GM23248 (cell line): ENCODE data around the gene APEH. TPM values are rescaled to one million over a fixed set of nuclear protein-coding genes. Genes with fewer than 3 reads are reported as not detected.
"Not testable (repeated sequence)": the region's sequence is repeated elsewhere in the genome, so short reads cannot be mapped to it uniquely, and the experiment has no call there.

ENCODE experiments used
- DNase-seq: peaks from one replicate; pipeline ENCODE4 v3.0.0-alpha.2; 2015
- H2AFZ ChIP-seq: fragments of 200-600 bp; sonication (generic); 2 replicates; pipeline ENCODE4 v1.6.1; 2016; ENCODE audit warnings: antibody characterized with exemption
- H3F3A ChIP-seq: fragments of 200-600 bp; sonication (generic); 2 replicates; pipeline ENCODE4 v1.6.1; 2016; ENCODE audit warnings: mild to moderate bottlenecking, antibody characterized with exemption, mixed run types; ENCODE audit not compliant: insufficient read depth
- H3K27ac ChIP-seq: fragments of 200-600 bp; sonication (generic); 2 replicates; pipeline ENCODE4 v1.5.1; 2016; ENCODE audit warnings: mild to moderate bottlenecking
- H3K27me3 ChIP-seq: fragments of 200-600 bp; sonication (generic); replicated peaks from 2 replicates; pipeline ENCODE4 v1.6.1; 2016; ENCODE audit warnings: mild to moderate bottlenecking; ENCODE audit not compliant: insufficient read depth
- H3K36me3 ChIP-seq: fragments of 200-600 bp; sonication (generic); 2 replicates; pipeline ENCODE4 v1.6.1; 2016; ENCODE audit warnings: low read depth, mild to moderate bottlenecking
- H3K4me1 ChIP-seq: fragments of 200-600 bp; sonication (generic); 2 replicates; pipeline ENCODE4 v1.6.1; 2016; ENCODE audit warnings: mild to moderate bottlenecking; ENCODE audit not compliant: insufficient read depth
- H3K4me2 ChIP-seq: fragments of 200-600 bp; sonication (generic); one replicate; pipeline ENCODE4 v1.6.1; 2016; ENCODE audit warnings: mild to moderate bottlenecking; ENCODE audit not compliant: unreplicated experiment
- H3K4me3 ChIP-seq: fragments of 200-600 bp; sonication (generic); 2 replicates; pipeline ENCODE4 v1.5.1; 2016; ENCODE audit warnings: mild to moderate bottlenecking
- H3K79me2 ChIP-seq: fragments of 200-600 bp; sonication (generic); 2 replicates; pipeline ENCODE4 v1.6.1; 2016; ENCODE audit warnings: mild to moderate bottlenecking; ENCODE audit not compliant: insufficient read depth
- H3K9ac ChIP-seq: fragments of 200-600 bp; sonication (generic); 2 replicates; pipeline ENCODE4 v1.6.1; 2016; ENCODE audit warnings: mild to moderate bottlenecking
- H3K9me2 ChIP-seq: fragments of 200-600 bp; sonication (generic); 2 replicates; pipeline ENCODE4 v1.6.1; 2016; ENCODE audit warnings: mixed run types, mild to moderate bottlenecking, moderate library complexity; ENCODE audit not compliant: insufficient read depth
- H3K9me3 ChIP-seq: fragments of 200-600 bp; sonication (generic); one replicate; pipeline ENCODE4 v1.6.1; 2017; ENCODE audit warnings: low read depth
- H4K20me1 ChIP-seq: fragments of 200-600 bp; sonication (generic); 2 replicates; pipeline ENCODE4 v1.6.0; 2016; ENCODE audit not compliant: insufficient read depth
- EZH2 ChIP-seq: fragments of 200-600 bp; sonication (generic); IDR thresholded peaks from 2 replicates; pipeline ENCODE4 v1.6.1; 2018; ENCODE audit warnings: antibody characterized with exemption, mild to moderate bottlenecking; ENCODE audit not compliant: insufficient read depth, poor library complexity, severe bottlenecking
- EZH2phosphoT487 ChIP-seq: fragments of 200-600 bp; sonication (generic); IDR thresholded peaks from 2 replicates; pipeline ENCODE4 v1.6.1; 2018; ENCODE audit warnings: antibody characterized with exemption, moderate library complexity, mild to moderate bottlenecking, low read depth; ENCODE audit not compliant: insufficient read depth
- WGBS, 2 experiments: methylation state at CpG; one replicate each; pipeline ENCODE4 v1.1.6; 2015 to 2017; ENCODE audit warnings: low lambda C conversion rate in 2 of 2, low coverage in 1 of 2; ENCODE audit errors: missing lambda C conversion rate in 2 of 2; 5-methylcytosine and 5-hydroxymethylcytosine counted together
- in situ Hi-C: fragments of 300-500 bp; cut with MboI; formaldehyde crosslinking; loops from 2 replicates; pipeline ENCODE4 v1.15.0; 2020
- polyA plus RNA-seq: library from polyadenylated mRNA; unstranded; fragments of >200 nt; fragmentation: Nextera tagmentation; extraction: Ambion mirVana; gene quantifications from 2 replicates; pipeline ENCODE4 v1.2.1, GENCODE V29; 2016
- total RNA-seq: library from RNA; depleted of rRNA; stranded (reverse); fragments of >200 nt; shearing (Covaris generic); gene quantifications from 2 replicates; pipeline ENCODE4 v1.2.3, GENCODE V29; 2014

Gene APEH
- total and polyA plus RNA-seq, 2 experiments from 2014 or later: 89.1 to 108 TPM

DNA sequence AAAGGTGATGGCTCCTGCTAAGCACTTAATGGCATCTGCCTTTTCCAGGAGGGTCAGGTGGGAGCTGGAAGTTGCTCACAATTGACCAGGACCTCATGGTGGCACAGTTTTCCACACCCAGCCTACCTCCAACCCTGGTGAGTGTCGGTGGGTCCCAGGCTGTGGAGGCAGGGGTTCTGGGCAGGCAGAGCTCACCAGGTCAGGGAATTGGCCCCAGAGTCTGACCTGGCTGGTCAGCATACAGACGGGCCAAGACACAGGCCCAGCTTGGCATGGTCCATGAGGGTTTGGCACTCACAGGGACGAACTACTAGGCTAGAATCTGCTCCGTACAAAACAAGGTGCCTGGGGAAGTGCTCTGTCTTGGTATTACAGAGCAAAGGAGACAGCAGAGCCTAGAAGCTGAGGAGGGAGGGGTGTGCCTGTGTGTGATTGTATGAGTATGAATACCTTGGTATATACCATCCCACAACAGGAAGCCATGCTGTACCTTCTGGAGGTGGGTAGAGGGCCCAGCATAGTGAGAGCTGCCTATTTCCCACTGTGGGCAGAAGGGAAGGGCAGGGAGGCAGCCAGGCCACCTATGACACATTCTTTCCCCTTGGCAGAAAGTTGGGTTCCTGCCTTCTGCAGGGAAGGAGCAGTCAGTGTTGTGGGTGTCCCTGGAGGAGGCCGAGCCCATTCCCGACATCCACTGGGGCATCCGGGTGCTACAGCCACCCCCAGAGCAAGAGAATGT, 6.5 kb downstream of the APEH start:
- Histone ChIP-seq H3K79me2 (no peaks in the 10 kb centered on the region), H3K4me2 (no peak overlapping the region), H3K9ac (no peak overlapping the region), H3K9me2 (no peaks in the 10 kb centered on the region), H3K27me3 (no peaks in the 10 kb centered on the region), H3K27ac (no peak overlapping the region), H4K20me1 (no peaks in the 10 kb centered on the region), H3K36me3 (0 out of 2 replicates have a peak, but pooled peaks cover 4% of the 10 kb centered on the region), H3K9me3 (no peaks in the 10 kb centered on the region), H3F3A (no peaks in the 10 kb centered on the region), H3K4me3 (no peak overlapping the region), H3K4me1 (no peaks in the 10 kb centered on the region), H2AFZ (no peak overlapping the region)
- in situ Hi-C loops: no loop called here
- WGBS, 2 experiments: 63% methylated on average over 7 of the region's 7 CpGs
- DNase-seq: peak; percentile 38
- TF ChIP-seq EZH2phosphoT487: no peak
- no peak for TF ChIP-seq EZH2

DNA sequence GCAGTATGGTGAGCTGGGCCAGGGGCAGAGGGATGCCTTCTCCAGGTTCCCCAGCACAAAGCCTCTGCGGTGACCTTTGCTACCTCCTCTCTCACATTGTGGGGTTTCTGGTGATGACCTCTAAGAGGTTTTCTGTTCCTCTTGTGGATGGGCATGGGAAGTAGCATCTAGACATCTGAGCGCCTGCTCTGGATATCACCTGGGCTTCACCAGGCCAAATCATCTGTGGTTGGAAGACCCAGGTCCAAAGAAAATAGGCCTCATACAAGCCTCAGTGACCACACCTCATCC, 7.0 kb downstream of the APEH start:
- Histone ChIP-seq H2AFZ (no peak overlapping the region), H3K36me3 (0 out of 2 replicates have a peak, but pooled peaks cover 4% of the 10 kb centered on the region), H3F3A (no peaks in the 10 kb centered on the region), H3K27ac (no peak overlapping the region), H4K20me1 (no peaks in the 10 kb centered on the region), H3K9ac (no peak overlapping the region), H3K79me2 (no peaks in the 10 kb centered on the region), H3K9me3 (no peaks in the 10 kb centered on the region), H3K4me3 (no peak overlapping the region), H3K27me3 (no peaks in the 10 kb centered on the region), H3K4me1 (no peaks in the 10 kb centered on the region), H3K9me2 (no peaks in the 10 kb centered on the region), H3K4me2 (no peak overlapping the region)
- no peak for TF ChIP-seq EZH2
- in situ Hi-C loops: no loop called here
- DNase-seq: no peak
- WGBS, 2 experiments: 96 to 100% methylated on average over 2 of the region's 2 CpGs

DNA sequence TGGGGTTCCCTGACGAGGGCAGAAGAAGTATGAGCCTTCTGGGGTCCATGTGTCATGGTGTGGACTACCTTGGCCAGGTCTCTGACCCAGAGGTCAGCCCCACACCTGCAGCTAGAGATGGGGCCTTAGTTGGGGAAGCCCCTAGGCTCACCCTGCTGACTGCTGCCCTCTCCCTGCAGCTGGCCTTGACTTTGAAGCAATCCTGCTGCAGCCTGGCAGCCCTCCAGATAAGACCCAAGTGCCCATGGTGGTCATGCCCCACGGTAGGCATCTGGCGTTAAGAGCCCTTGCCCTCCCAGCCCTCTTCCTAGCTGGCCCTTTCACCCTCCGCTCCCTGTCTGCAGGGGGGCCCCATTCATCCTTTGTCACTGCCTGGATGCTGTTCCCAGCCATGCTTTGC, 7.4 kb downstream of the APEH start:
- Histone ChIP-seq H3K4me3 (no peak overlapping the region), H3K9me2 (no peaks in the 10 kb centered on the region), H3K4me2 (no peak overlapping the region), H4K20me1 (no peaks in the 10 kb centered on the region), H3K27ac (no peak overlapping the region), H3K79me2 (no peaks in the 10 kb centered on the region), H3K36me3 (0 out of 2 replicates have a peak, but pooled peaks cover 4% of the 10 kb centered on the region), H2AFZ (no peak overlapping the region), H3F3A (no peaks in the 10 kb centered on the region), H3K27me3 (no peaks in the 10 kb centered on the region), H3K4me1 (no peaks in the 10 kb centered on the region), H3K9ac (no peak overlapping the region), H3K9me3 (no peaks in the 10 kb centered on the region)
- DNase-seq: no peak
- in situ Hi-C loops: no loop called here
- 74 to 75% methylated on average over 4 of the region's 4 CpGs for WGBS, 2 experiments
- TF ChIP-seq EZH2 (no peak), EZH2phosphoT487 (no peak)

DNA sequence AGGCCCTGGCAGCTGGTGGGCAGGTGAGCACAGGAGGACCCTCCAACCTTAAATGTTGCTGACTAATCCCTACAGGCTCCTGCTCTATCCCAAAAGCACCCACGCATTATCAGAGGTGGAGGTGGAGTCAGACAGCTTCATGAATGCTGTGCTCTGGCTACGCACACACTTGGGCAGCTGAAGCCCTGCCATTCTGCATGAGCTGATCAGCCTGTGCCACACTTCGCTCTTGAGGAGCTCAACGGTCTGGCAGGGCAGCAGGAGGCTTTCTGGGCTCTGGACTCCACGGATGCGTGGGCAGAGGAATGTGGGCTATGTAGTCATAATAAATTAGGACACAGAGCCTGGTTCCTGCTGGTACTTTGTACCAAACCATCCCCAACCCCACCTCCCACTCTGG, 9.0 kb downstream of the APEH start:
- H3K9ac ChIP-seq: no peak overlapping the region
- WGBS, 2 experiments: 81 to 85% methylated on average over 6 of the region's 6 CpGs
- H3K9me2 ChIP-seq: no peaks in the 10 kb centered on the region
- no peak overlapping the region for H3K27ac ChIP-seq
- no peaks in the 10 kb centered on the region for H3K27me3 ChIP-seq
- H3K4me3 ChIP-seq: no peak overlapping the region
- in situ Hi-C loops: no loop called here
- H2AFZ ChIP-seq: no peak overlapping the region
- no peaks in the 10 kb centered on the region for H3K79me2 ChIP-seq
- no peaks in the 10 kb centered on the region for H3K9me3 ChIP-seq
- H3K36me3 ChIP-seq: 0 out of 2 replicates have a peak, but pooled peaks cover under 1% of the 10 kb centered on the region
- no peak overlapping the region for H3K4me2 ChIP-seq
- H3F3A ChIP-seq: no peaks in the 10 kb centered on the region
- DNase-seq: no peak
- TF ChIP-seq EZH2phosphoT487: no peak
- TF ChIP-seq EZH2: no peak
- H4K20me1 ChIP-seq: no peaks in the 10 kb centered on the region
- H3K4me1 ChIP-seq: no peaks in the 10 kb centered on the region

DNA sequence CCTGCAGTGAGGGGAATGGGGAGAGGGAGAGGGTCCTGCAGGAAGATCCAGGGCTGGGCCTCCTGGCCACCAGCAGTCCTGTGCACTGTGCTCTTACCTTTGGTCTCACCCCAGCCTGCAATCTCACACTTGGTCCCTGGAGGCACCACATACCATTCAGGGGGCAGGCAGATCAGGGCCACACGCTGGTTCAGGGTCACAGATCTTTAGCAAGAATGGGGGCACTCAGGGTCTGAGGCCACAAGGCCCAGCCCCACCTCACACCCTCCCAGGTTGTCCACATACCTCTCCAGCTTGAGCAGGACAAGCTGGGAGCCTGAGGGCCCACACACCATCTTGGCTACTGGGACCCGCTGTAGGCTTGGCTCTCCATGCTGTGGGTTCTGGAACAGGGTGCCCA, 10.3 kb downstream of the APEH start:
- in situ Hi-C loops, H3F3A ChIP-seq: not testable (repeated sequence)

DNA sequence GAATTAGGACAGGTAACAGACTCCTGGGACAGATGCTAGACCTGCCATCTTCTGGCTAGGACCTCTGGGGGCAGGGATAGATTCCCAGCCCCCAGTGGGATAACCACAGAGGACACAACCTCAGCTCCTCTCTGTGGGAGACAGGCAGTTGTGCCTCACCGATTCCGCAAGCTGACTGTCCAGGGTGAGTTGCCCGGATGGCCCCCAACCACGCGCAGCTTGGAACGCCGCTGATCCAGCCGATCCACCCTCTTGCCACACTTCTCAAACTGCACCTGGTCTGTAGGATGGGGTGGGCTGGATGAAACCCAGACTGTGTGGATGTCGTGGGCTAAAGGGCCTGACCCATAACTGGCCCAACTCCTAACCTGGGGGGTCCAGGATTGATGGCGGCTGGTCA, 11.0 kb downstream of the APEH start:
- H3K4me3 ChIP-seq, DNase-seq, H3K36me3 ChIP-seq, H3K79me2 ChIP-seq, H3K4me2 ChIP-seq, H3K27me3 ChIP-seq, H3F3A ChIP-seq, H3K27ac ChIP-seq, H3K9ac ChIP-seq, H3K4me1 ChIP-seq, H3K9me3 ChIP-seq, H2AFZ ChIP-seq, in situ Hi-C loops, H4K20me1 ChIP-seq, H3K9me2 ChIP-seq: not testable (repeated sequence)
- WGBS, 2 experiments: 92 to 93% methylated on average over 9 to 10 of the region's 10 CpGs

More for the DNA sequence above, 10.3 kb downstream of the APEH start:
- H3K27ac ChIP-seq, H3K79me2 ChIP-seq, H3K4me2 ChIP-seq, H3K4me1 ChIP-seq, H3K9me2 ChIP-seq, H3K9ac ChIP-seq, H4K20me1 ChIP-seq, H3K9me3 ChIP-seq, H3K4me3 ChIP-seq, H3K27me3 ChIP-seq, H3K36me3 ChIP-seq, H2AFZ ChIP-seq, DNase-seq: not testable (repeated sequence)
- WGBS, 2 experiments: 92 to 95% methylated on average over 2 of the region's 2 CpGs

DNA sequence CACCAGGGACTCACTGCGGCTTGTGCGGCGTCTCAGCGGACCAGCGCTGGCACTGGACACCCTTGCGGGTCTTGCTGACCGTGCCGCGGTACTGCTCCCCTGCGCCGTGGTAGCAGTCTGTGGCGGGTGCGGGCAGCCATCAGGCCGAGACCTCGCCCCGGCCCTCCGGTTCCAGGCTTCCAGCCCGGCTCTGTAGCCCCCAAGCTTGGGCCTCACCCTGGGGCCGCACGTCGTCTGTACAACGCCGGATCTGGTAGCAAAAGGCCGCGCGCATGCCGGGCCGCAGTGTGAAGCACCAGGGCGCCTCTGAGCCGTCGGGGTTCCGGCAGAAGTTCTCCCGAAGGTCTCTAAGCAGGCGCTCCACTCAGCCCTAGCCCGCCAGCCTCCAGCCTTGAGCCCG, 11.7 kb downstream of the APEH start:
- H3K4me1 ChIP-seq, H3K27me3 ChIP-seq, H3K27ac ChIP-seq, H3K9me3 ChIP-seq, H4K20me1 ChIP-seq, in situ Hi-C loops, H3F3A ChIP-seq, H3K36me3 ChIP-seq, H3K4me2 ChIP-seq, H3K4me3 ChIP-seq, H2AFZ ChIP-seq, H3K9ac ChIP-seq, H3K9me2 ChIP-seq: not testable (repeated sequence)
- peaks cover 15% of the 10 kb centered on the region for H3K79me2 ChIP-seq
- DNase-seq: peak; percentile 38
- WGBS, 2 experiments: 12 to 20% methylated on average over 27 to 31 of the region's 36 CpGs
